K562 (cell line): ENCODE measurements around the gene DTNB. TPM values are rescaled to one million over a fixed set of nuclear protein-coding genes. Genes with fewer than 3 reads are reported as not detected.

Experiments
- ATF1 ChIP-seq, 2 experiments: fragments of 450-650 bp in 1 of 2; IDR thresholded peaks; 2 replicates each; pipeline ENCODE4 v1.6.1; 2016; ENCODE audit warnings: missing compliant biosample characterization in 1 of 2, missing genetic modification characterization in 1 of 2
- C11orf30 ChIP-seq: fragments of 450-650 bp; IDR thresholded peaks from 2 replicates; pipeline ENCODE4 v1.6.1; 2016; ENCODE audit warnings: low read depth, mild to moderate bottlenecking
- NEUROD1 ChIP-seq: fragments of 150-350 bp; IDR thresholded peaks from 2 replicates; pipeline ENCODE4 v1.6.1; 2014; ENCODE audit warnings: borderline replicate concordance, low read length, low read depth; ENCODE audit not compliant: partially characterized antibody
- NFE2L1 ChIP-seq: fragments of 450-650 bp; IDR thresholded peaks from 2 replicates; pipeline ENCODE4 v1.6.1; 2016; ENCODE audit warnings: missing genetic modification characterization, low read depth, mild to moderate bottlenecking, missing compliant biosample characterization, moderate library complexity, borderline replicate concordance
- NRF1 ChIP-seq, 2 experiments: fragments of 450-650 bp; IDR thresholded peaks in 1 of 2; conservative IDR thresholded peaks in 1 of 2; 2 replicates each; pipeline ENCODE4 v1.6.1; 2014; ENCODE audit warnings: mild to moderate bottlenecking in 2 of 2
- SMARCC2 ChIP-seq: fragments of 450-650 bp; IDR thresholded peaks from 2 replicates; pipeline ENCODE4 v1.6.1; 2017; ENCODE audit warnings: antibody characterized with exemption, moderate library complexity, mild to moderate bottlenecking, low read depth
- SMC3 ChIP-seq: conservative IDR thresholded peaks from 2 replicates; pipeline ENCODE4 v1.6.1; 2011; ENCODE audit warnings: low read depth, low read length, improper control_type of control experiment; ENCODE audit not compliant: insufficient read depth
- SP1 ChIP-seq: sonication (generic); formaldehyde crosslinking; IDR thresholded peaks from 2 replicates; pipeline ENCODE4 v1.8.1; 2022; ENCODE audit warnings: mild to moderate bottlenecking, missing genetic modification reagents
- SRF ChIP-seq, 2 experiments: fragments of 250-450, 450-650 bp in 1 of 2; sonication (Bioruptor Pico) in 1 of 2; sonication (generic) in 1 of 2; formaldehyde crosslinking; IDR thresholded peaks; 2 replicates each; pipeline versions ENCODE4 v1.5.0 to v1.5.1; 2020 to 2022; ENCODE audit warnings: mild to moderate bottlenecking in 1 of 2, missing genetic modification reagents in 1 of 2
- TARDBP ChIP-seq: fragments of 450-650 bp; IDR thresholded peaks from 2 replicates; pipeline ENCODE4 v1.6.1; 2016
- TFAP4 ChIP-seq: sonication (generic); formaldehyde crosslinking; IDR thresholded peaks from 2 replicates; pipeline ENCODE4 v1.8.0; 2022; ENCODE audit warnings: missing genetic modification reagents, mild to moderate bottlenecking, moderate library complexity, borderline replicate concordance
- ZNF785 ChIP-seq: fragments of 250-450 bp; sonication (Bioruptor Pico); IDR thresholded peaks from 2 replicates; pipeline ENCODE4 v1.4.0; 2020; ENCODE audit warnings: mild to moderate bottlenecking
- polyA plus RNA-seq, 8 experiments: library from polyadenylated mRNA; depleted of rRNA in 4 of 8; stranded (reverse) in 5 of 8; unstranded in 3 of 8; fragments of >200 nt; fragmentation: Nextera tagmentation in 2 of 8; fragmentation: Illumina TruSeq in 1 of 8; extraction: Ambion mirVana in 2 of 8; extraction: Trizol in 1 of 8; gene quantifications; 2 replicates each; pipeline versions ENCODE4 v1.2.1 to v1.2.3, GENCODE V29; 2011 to 2014; ENCODE audit warnings: inconsistent platforms in 1 of 8, missing spikeins in 1 of 8
- total RNA-seq, 7 experiments: library from RNA; depleted of rRNA in 6 of 7; stranded (reverse); fragments of >200 nt in 6 of 7; fragmentation: Illumina TruSeq in 2 of 7; extraction: Trizol in 2 of 7; gene quantifications; 2 replicates each; pipeline versions ENCODE4 v1.2.1 to v1.2.3, GENCODE V29; 2011 to 2021; ENCODE audit warnings: low replicate concordance in 1 of 7
- TF ChIP-seq, protein P1 (sequence below), 2 experiments: fragments of 150-350 bp in 1 of 2; IDR thresholded peaks; 2 replicates each; pipeline ENCODE4 v1.6.1; 2012 to 2016; ENCODE audit warnings: low read depth in 2 of 2, low read length in 2 of 2, mild to moderate bottlenecking in 1 of 2, moderate library complexity in 1 of 2
- TF ChIP-seq, protein P2 (sequence below): fragments of 250-450 bp; sonication (Bioruptor Pico); IDR thresholded peaks from 2 replicates; pipeline ENCODE4 v1.5.0; 2021
- TF ChIP-seq, protein P3 (sequence below): fragments of 200-800 bp; sonication (Bioruptor generic); IDR thresholded peaks from 2 replicates; pipeline ENCODE4 v1.6.1; 2016; ENCODE audit warnings: missing genetic modification characterization, missing compliant biosample characterization

Gene DTNB
- total and polyA plus RNA-seq, 9 of the 15 experiments (the other 6 are each of a cell fraction or from before 2014, with no cell fraction given): 0.18 to 2.0 (median 0.77) TPM; not detected in 2

- TF ChIP-seq NRF1 (conservative IDR thresholded peaks at IDR 0.05 in 1 of 2, IDR thresholded peaks at IDR 0.05 in 1 of 2): peak; percentile 91 to 92
- no peak for TF ChIP-seq ATF1 (CRISPR knock-in tag; IDR thresholded peaks at IDR 0.05)
- TF ChIP-seq ATF1 (tag; IDR thresholded peaks at IDR 0.05): peak; percentile 45
- peak; percentile 43; the same call in 1 of the 2 replicates for TF ChIP-seq TARDBP
- TF ChIP-seq SMC3: 0 out of 2 replicates have a peak, but pooled peaks have one; percentile 32
- TF ChIP-seq SP1 (CRISPR knock-in tag): peak; percentile 94
- no peak for TF ChIP-seq NEUROD1
- TF ChIP-seq, protein P1, sequence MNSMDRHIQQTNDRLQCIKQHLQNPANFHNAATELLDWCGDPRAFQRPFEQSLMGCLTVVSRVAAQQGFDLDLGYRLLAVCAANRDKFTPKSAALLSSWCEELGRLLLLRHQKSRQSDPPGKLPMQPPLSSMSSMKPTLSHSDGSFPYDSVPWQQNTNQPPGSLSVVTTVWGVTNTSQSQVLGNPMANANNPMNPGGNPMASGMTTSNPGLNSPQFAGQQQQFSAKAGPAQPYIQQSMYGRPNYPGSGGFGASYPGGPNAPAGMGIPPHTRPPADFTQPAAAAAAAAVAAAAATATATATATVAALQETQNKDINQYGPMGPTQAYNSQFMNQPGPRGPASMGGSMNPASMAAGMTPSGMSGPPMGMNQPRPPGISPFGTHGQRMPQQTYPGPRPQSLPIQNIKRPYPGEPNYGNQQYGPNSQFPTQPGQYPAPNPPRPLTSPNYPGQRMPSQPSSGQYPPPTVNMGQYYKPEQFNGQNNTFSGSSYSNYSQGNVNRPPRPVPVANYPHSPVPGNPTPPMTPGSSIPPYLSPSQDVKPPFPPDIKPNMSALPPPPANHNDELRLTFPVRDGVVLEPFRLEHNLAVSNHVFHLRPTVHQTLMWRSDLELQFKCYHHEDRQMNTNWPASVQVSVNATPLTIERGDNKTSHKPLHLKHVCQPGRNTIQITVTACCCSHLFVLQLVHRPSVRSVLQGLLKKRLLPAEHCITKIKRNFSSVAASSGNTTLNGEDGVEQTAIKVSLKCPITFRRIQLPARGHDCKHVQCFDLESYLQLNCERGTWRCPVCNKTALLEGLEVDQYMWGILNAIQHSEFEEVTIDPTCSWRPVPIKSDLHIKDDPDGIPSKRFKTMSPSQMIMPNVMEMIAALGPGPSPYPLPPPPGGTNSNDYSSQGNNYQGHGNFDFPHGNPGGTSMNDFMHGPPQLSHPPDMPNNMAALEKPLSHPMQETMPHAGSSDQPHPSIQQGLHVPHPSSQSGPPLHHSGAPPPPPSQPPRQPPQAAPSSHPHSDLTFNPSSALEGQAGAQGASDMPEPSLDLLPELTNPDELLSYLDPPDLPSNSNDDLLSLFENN (IDR thresholded peaks at IDR 0.05; ENCODE audit: low read depth in 2 of 2, low read length in 2 of 2): 0 out of 4 replicates have a peak, but pooled peaks of 1 of the 2 experiments have one; percentile 33
- TF ChIP-seq, protein P2, sequence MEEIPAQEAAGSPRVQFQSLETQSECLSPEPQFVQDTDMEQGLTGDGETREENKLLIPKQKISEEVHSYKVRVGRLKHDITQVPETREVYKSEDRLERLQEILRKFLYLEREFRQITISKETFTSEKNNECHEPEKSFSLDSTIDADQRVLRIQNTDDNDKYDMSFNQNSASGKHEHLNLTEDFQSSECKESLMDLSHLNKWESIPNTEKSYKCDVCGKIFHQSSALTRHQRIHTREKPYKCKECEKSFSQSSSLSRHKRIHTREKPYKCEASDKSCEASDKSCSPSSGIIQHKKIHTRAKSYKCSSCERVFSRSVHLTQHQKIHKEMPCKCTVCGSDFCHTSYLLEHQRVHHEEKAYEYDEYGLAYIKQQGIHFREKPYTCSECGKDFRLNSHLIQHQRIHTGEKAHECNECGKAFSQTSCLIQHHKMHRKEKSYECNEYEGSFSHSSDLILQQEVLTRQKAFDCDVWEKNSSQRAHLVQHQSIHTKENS: no peak
- TF ChIP-seq C11orf30: peak; percentile 97
- no peak for TF ChIP-seq ZNF785 (CRISPR knock-in tag)
- TF ChIP-seq, protein P3, sequence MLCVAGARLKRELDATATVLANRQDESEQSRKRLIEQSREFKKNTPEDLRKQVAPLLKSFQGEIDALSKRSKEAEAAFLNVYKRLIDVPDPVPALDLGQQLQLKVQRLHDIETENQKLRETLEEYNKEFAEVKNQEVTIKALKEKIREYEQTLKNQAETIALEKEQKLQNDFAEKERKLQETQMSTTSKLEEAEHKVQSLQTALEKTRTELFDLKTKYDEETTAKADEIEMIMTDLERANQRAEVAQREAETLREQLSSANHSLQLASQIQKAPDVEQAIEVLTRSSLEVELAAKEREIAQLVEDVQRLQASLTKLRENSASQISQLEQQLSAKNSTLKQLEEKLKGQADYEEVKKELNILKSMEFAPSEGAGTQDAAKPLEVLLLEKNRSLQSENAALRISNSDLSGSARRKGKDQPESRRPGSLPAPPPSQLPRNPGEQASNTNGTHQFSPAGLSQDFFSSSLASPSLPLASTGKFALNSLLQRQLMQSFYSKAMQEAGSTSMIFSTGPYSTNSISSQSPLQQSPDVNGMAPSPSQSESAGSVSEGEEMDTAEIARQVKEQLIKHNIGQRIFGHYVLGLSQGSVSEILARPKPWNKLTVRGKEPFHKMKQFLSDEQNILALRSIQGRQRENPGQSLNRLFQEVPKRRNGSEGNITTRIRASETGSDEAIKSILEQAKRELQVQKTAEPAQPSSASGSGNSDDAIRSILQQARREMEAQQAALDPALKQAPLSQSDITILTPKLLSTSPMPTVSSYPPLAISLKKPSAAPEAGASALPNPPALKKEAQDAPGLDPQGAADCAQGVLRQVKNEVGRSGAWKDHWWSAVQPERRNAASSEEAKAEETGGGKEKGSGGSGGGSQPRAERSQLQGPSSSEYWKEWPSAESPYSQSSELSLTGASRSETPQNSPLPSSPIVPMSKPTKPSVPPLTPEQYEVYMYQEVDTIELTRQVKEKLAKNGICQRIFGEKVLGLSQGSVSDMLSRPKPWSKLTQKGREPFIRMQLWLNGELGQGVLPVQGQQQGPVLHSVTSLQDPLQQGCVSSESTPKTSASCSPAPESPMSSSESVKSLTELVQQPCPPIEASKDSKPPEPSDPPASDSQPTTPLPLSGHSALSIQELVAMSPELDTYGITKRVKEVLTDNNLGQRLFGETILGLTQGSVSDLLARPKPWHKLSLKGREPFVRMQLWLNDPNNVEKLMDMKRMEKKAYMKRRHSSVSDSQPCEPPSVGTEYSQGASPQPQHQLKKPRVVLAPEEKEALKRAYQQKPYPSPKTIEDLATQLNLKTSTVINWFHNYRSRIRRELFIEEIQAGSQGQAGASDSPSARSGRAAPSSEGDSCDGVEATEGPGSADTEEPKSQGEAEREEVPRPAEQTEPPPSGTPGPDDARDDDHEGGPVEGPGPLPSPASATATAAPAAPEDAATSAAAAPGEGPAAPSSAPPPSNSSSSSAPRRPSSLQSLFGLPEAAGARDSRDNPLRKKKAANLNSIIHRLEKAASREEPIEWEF (CRISPR knock-in tag): no peak
- TF ChIP-seq SRF (CRISPR knock-in tag; IDR thresholded peaks at IDR 0.05): peak in 1 of 2 experiments; percentile 63; a peak in 1 of 4 replicates
- TF ChIP-seq TFAP4 (CRISPR knock-in tag): peak; percentile 57; the same call in 1 of the 2 replicates
- TF ChIP-seq SMARCC2: no peak
- TF ChIP-seq NFE2L1 (tag): no peak
Observed at GRCh38 chr2:25362049-25362433, 311.3 kb downstream of the DTNB start (continued).
